Embryonic facial prominence (tissue), 1 donor: ENCODE measurements around the gene DCXR.

ENCODE experiments used
- DNase-seq: peaks from one replicate; pipeline ENCODE4 v3.0.0-alpha.2; 2016; ENCODE audit errors: extremely low spot score

Gene DCXR

GRCh38 chr17:82072827-82073226, 35.3 kb upstream of the DCXR start:
- no peak for DNase-seq

GRCh38 chr17:82070611-82071010, 33.1 kb upstream of the DCXR start:
- DNase-seq: no peak

DNA sequence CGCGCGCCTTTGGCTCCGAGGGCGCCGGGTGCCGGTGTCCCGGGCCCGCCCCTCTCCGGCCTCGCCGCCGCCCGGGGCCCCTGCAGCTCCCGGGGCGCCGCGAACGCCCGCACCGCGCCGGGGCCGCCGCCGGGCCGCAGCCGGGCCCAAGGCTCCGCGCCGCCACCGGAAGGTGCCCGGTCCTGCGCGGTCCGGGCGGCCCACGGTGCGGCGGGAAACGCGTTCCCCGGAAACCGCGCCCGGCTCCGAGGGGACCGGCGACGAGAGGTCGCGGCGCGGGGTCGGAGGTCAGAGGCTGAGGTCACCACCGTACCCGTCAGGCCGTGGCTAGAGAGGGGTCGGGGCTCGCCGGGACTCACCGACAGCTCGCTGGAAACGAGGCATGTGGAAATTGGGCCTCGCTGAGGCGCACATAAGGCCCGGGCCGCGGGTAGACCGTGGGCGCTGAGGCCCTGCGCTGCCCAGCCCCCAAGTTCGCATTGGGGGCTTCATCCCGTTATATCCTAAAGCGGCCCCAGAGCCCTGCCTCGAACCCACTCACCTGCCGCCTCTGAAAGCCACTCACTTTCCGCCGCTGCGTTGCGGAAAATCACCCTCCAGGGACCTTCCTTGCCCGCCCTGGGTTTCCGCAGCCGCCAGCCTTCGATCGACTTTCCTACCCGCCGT, 28.3 kb upstream of the DCXR start, which contains the start of gene DUS1L:
Gene DUS1L, minus strand, starts transcription at position 167 of the 666 bp plus-strand sequence. CDS start 745 bp downstream, outside the sequence.
- DNase-seq: no peak

DNA sequence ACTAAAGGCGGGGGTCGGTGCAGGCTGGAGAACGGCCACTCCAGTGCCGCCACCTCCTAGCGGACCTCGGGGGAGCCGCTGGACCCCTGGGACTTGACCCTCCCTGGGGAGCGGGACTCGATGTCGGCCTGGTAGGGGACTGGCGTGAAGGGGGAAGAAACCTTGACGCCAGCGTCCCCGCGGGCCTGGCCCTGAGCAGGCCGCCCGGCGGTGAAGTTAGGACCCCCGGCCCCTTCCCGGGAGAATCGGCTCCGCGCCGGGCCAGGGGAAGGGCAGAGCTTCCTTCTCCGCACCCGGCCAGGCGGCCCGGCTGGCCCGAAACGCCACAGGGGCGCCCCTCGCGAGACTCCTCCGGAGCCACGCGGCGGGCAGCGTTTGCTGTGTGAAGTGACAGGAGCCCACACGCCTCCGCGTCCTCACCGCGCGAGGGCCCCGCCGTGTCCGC, 27.7 kb upstream of the DCXR start:
- no peak for DNase-seq

GRCh38 chr17:82064433-82065192, 27.1 kb upstream of the DCXR start:
- DNase-seq: no peak

- DNase-seq: no peak
These were observed 26.2 kb upstream of the DCXR start for GRCh38 chr17:82063424-82064415.

- DNase-seq: no peak
These were observed 25.5 kb upstream of the DCXR start for GRCh38 chr17:82062984-82063368.

DNA sequence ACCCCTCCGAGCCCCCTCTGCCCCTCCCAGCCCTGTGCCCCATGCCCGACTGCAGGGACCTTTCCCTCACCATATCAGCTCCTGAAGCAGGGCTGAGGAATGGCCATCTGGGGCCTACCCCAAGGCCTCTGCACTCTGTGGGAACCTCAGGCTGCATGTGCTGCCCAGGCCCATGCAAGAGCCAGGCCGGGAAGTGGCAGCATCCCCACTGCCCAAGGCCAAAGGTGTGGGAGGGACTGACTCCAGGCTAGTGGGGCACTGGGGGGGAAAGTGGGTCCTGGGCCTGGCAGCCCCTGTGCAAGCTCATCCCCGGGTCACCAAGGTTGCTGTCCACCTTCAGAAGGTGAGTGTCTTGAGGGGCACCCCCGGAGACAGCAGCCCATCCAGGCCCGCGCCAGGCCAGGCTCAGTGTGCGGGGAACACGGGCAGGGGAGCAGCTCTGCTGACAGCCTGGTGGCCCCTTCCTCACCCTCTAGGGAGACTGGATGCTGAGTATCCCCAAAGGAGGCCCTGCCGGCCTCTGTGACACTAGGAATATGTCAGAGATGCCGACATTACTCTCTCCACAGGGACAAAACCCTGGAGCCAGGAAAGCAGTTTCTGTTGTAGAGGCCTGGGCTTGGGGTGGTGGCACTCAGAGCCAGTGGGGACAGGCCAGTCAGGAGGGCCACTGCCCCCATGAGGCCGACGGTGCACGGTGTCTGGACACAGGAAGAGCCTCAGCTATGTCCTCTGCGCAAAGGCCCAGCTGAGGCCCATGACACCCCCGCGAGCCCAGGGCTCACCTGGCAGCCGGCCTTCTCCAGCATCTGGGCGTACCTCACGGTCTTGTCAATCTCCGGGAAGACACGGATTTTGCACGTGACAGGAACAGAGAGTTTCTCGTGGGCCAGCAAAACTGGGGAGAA, 24.8 kb upstream of the DCXR start:
- DNase-seq: no peak

- no peak for DNase-seq
These were observed 23.8 kb upstream of the DCXR start for GRCh38 chr17:82061047-82061925.

DNA sequence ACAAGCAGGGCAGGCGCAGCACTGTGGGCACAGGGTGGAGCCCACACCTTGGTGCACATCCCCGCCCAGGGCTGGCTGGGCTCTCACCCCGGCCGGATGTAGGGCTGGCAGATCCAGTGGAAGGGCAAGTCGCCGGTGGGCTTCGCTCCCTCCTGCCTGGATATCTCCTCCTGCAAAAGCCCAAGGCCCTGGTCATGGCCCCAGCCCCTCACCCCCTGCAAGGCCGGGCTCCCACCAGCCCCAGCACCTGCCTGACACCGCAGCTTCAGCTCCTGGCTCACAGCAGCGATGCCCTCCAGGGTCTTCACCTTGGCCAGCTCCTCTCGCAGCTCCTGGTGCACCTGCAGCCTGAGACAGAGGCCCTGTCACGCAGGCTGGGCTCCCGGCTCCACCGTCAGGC, 23.1 kb upstream of the DCXR start:
- DNase-seq: no peak

DNA sequence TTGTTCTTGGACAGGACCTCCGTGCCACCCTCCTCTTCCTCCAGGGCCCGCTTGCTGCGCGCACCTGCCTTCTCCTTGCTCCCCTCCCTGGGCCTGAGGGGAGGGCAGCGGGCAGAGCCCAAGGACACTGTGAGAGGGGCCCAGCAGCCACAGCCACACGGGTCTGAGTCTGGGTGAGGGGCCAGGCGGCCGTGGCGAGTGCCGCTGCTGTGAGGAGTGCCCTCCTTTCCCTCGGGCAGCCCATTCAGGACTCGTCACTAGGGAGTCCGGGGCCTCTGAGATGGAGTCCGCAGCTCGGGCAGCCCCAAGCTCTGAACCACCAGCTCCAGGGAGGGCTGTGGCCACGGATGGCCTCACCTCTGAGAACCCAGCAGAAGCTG, 22.5 kb upstream of the DCXR start:
- no peak for DNase-seq

- DNase-seq: no peak
These were observed 21.9 kb upstream of the DCXR start for GRCh38 chr17:82059272-82060000.

GRCh38 chr17:82058855-82059249, 21.4 kb upstream of the DCXR start:
- DNase-seq: no peak

- DNase-seq: no peak
These were observed 20.8 kb upstream of the DCXR start for GRCh38 chr17:82058230-82058854.

DNA sequence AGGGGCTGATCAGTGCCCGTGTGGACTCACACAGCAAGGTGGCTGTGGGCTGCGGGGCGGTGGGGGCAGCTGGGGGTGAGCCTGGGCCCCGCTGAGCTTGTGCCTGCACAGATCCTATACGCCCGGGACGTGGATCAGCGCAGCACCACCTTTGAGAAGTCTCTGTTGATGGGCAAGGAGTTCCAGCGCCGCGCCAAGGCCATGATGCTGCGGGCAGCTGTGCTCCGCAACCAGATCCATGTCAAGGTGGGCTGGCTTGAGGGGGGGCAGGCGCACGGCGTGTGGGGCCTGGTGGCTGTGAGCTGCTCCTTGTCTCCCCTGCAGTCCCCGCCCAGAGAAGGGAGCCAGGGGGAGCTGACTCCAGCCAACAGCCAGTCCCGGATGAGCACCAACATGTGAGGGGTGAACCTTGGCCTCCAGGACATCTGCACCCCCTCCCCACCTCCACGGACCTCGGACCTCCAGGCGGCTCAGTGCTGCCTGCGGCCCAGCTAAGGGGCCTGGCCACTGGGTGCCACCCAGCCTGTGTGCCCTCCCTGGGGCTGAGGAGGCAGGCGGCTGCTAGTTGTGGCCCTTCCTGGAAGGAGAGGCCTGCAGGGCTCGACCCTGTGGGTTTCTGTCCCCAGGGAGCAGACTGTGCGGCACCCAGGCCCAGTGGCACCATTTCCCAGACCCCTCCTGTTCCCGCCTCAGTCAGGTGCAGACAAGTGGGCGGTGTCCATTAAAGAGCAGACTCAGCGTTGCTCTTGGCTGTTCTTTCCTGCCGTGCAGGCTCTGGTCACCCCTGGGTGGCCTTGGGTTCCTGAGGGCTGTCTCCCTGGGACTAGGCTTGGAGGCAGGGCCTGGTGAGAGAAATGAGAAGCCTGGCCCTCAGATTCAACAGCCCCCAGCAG, 19.5 kb upstream of the DCXR start:
- no peak for DNase-seq

DNA sequence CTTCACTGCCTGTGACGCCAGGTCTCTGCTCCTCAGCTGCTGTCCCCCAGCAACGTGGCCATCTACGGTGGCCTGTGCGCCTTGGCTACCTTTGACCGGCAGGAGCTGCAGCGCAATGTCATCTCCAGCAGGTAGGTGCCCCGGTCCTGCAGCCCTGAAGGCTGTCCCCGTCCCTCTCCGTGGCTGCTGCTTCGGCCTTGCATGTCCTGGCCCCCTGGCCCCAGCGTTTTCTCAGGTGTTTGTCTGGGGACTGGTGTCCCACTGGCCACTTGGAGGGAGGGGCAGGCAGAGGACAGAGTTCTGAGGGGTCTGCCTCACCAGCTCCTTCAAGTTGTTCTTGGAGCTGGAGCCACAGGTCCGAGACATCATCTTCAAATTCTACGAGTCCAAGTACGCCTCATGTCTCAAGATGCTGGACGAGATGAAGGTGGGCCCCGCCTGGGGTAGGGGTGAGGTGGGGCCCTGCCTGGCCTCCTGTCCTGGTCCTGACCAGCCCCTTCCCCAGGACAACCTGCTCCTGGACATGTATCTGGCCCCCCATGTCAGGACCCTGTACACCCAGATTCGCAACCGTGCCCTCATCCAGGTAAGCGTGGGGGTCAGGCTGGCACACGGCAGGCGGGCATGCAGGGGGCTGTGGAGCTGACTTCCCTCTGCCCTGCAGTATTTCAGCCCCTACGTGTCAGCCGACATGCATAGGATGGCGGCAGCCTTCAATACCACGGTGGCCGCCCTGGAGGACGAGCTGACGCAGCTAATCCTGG, 18.6 kb upstream of the DCXR start:
- no peak for DNase-seq
